ENCODE data around the gene FECH. TPM values are rescaled to one million over a fixed set of nuclear protein-coding genes. Genes with fewer than 3 reads are reported as not detected.

FECH gene
- total RNA-seq: 10.4 and 12.6 TPM in 2 replicates
- 8.1 TPM for total RNA-seq (2013)
- 5.8 and 6.2 TPM in 2 replicates for polyA plus RNA-seq
- polyA minus RNA-seq: 14.4 and 29.2 TPM in 2 replicates

- H3K9me3 ChIP-seq (ENCODE audit: control extremely low read depth in 1 of 3, control insufficient read depth in 2 of 3, insufficient read depth in 1 of 3, low read length in 2 of 3): no peaks in the 10 kb centered on the region
- H3K4me1 ChIP-seq (ENCODE audit: control insufficient read depth in 2 of 2, insufficient read depth in 2 of 2, low read length in 2 of 2): peaks cover 17 to 21% of the 10 kb centered on the region in 2 donors
- POLR2A ChIA-PET: interaction anchor here (0.6 kb wide), 1 partner anchor 36 kb away, joined by 4 read pairs; no protein-coding TSS in a partner anchor
- peak within 1 kb of the TSS; percentile 93 for H2AFZ ChIP-seq (ENCODE audit: insufficient read depth, low read depth, low read length, poor library complexity, severe bottlenecking)
- Mint-ChIP-seq H3K27me3 (no peaks in the 10 kb centered on the region), H3K4me3 (peak within 1 kb of the TSS; percentile 89), H3K9me3 (ENCODE audit: insufficient read depth) (no peaks in the 10 kb centered on the region), H3K4me1 (peaks cover 18% of the 10 kb centered on the region), H3K27ac (peak within 1 kb of the TSS; percentile 79)
- peak within 1 kb of the TSS; percentile 53 to 67 (median 63) for H3K4me3 ChIP-seq (ENCODE audit: control extremely low read depth in 1 of 5, extremely low read depth in 1 of 5, insufficient read depth in 1 of 5, low read depth in 2 of 5, low read length in 4 of 5)
- peak within 1 kb of the TSS in 1 of 2 donors; percentile 70 for H3K27ac ChIP-seq (ENCODE audit: low read length in 2 of 2)
- no peaks in the 10 kb centered on the region for H3K27me3 ChIP-seq (replicated peaks in 1 of 4; ENCODE audit: control extremely low read depth in 1 of 4, control insufficient read depth in 3 of 4, insufficient read depth in 4 of 4, low read length in 3 of 4)
- no peak for TF ChIP-seq EZH2 (IDR thresholded peaks at IDR 0.05; ENCODE audit: borderline replicate concordance, insufficient read depth, low read depth, low read length, poor library complexity, severe bottlenecking)
- TF ChIP-seq CTCF (IDR thresholded peaks at IDR 0.05): no peak
- intact Hi-C loops (cut with micrococcal nuclease): loop anchor here (2.0 to 10.0 kb wide), 4 partner anchors 34 to 934 kb away; partner anchors contain the start of genes NARS1, NEDD4L and WDR7
- DNase-seq (peak; percentile 78), ATAC-seq (ENCODE audit: low read depth) (peak; percentile 97)
- peak within 1 kb of the TSS; percentile 86 for H3K9ac ChIP-seq (ENCODE audit: low read length)
- no peaks in the 10 kb centered on the region for H3K79me2 ChIP-seq (ENCODE audit: control insufficient read depth, insufficient read depth, low read length)
- no peaks in the 10 kb centered on the region for H3K36me3 ChIP-seq (replicated peaks in 1 of 2; ENCODE audit: control extremely low read depth in 1 of 2, control insufficient read depth in 1 of 2, extremely low read depth in 1 of 2, insufficient read depth in 2 of 2, low read length in 1 of 2)
- under 1% methylated on average over 76 of the region's 80 CpGs for WGBS (ENCODE audit: insufficient coverage)
- CTCF ChIA-PET: no interaction called here
- peak within 1 kb of the TSS; percentile 90 for H3K4me2 ChIP-seq (replicated peaks; ENCODE audit: low read depth, low read length, poor library complexity, severe bottlenecking)
- H4K20me1 ChIP-seq (ENCODE audit: control insufficient read depth, insufficient read depth, low read length, poor library complexity, severe bottlenecking): no peaks in the 10 kb centered on the region
These were observed at the start of gene FECH for GRCh38 chr18:57586251-57587049. Gene FECH, minus strand, starts transcription at chr18:57586702. Its CDS starts 82 bp downstream, at chr18:57586620.

Measured in B cell (primary cell).